ENCODE results near the gene GTF2F2. TPM values are rescaled to one million over a fixed set of nuclear protein-coding genes. Genes with fewer than 3 reads are reported as not detected.
"Not testable (repeated sequence)": the region's sequence is repeated elsewhere in the genome, so short reads cannot be mapped to it uniquely, and the experiment has no call there.

Gene GTF2F2
- total RNA-seq, 1 experiment from 2014 or later = 37.8 TPM

DNA sequence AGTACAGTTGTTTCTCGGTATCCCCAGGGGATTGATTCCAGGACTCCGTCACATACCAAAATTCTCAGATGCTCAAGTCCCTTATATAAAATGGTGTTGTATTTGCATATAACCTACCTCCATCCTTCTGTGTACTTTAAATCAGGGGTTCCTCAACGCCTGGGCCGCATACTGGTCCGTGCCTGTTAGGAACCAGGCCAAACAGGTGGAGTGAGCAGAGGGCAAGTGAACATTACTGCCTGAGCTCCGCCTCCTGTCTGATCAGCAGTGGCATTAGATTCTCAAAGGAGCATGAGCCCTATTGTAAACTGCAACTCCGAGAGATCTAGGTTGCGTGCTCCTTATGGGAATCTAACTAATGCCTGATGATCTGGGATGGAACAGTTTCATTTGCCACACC, 122.8 kb downstream of the GTF2F2 start:
- no TSS peak for BruUV-seq (replicated peaks)
- Histone ChIP-seq H3K9me3 (ENCODE audit: low read depth, low read length, poor library complexity, severe bottlenecking) (no peaks in the 10 kb centered on the region), H3K27me3 (replicated peaks; ENCODE audit: insufficient read depth, low read depth, low read length, poor library complexity) (no peaks in the 10 kb centered on the region), H3K4me1 (ENCODE audit: insufficient read depth, low read length, poor library complexity, severe bottlenecking) (peaks cover 21% of the 10 kb centered on the region), H3K27ac (ENCODE audit: low read depth, low read length, poor library complexity, severe bottlenecking) (no peak overlapping the region), H3K36me3 (ENCODE audit: insufficient read depth, low read length, poor library complexity, severe bottlenecking) (no peaks in the 10 kb centered on the region), H3K4me3 (ENCODE audit: low read depth, low read length, poor library complexity, severe bottlenecking) (no peak overlapping the region)
- CTCF ChIA-PET = no interaction called here
- DNase-seq (ENCODE audit: low spot score) = no peak
- intact Hi-C loops (cut with micrococcal nuclease; ENCODE audit: unreplicated experiment) = no loop called here
- POLR2A ChIA-PET (ENCODE audit: low non-redundant PET) = no interaction called here
- TF ChIP-seq, protein P1, sequence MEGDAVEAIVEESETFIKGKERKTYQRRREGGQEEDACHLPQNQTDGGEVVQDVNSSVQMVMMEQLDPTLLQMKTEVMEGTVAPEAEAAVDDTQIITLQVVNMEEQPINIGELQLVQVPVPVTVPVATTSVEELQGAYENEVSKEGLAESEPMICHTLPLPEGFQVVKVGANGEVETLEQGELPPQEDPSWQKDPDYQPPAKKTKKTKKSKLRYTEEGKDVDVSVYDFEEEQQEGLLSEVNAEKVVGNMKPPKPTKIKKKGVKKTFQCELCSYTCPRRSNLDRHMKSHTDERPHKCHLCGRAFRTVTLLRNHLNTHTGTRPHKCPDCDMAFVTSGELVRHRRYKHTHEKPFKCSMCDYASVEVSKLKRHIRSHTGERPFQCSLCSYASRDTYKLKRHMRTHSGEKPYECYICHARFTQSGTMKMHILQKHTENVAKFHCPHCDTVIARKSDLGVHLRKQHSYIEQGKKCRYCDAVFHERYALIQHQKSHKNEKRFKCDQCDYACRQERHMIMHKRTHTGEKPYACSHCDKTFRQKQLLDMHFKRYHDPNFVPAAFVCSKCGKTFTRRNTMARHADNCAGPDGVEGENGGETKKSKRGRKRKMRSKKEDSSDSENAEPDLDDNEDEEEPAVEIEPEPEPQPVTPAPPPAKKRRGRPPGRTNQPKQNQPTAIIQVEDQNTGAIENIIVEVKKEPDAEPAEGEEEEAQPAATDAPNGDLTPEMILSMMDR (conservative IDR thresholded peaks at IDR 0.05; ENCODE audit: low read depth, low read length) = no peak
- no peak for TF ChIP-seq EZH2 (IDR thresholded peaks at IDR 0.05; ENCODE audit: borderline replicate concordance, low read depth, low read length, poor library complexity, severe bottlenecking)

DNA sequence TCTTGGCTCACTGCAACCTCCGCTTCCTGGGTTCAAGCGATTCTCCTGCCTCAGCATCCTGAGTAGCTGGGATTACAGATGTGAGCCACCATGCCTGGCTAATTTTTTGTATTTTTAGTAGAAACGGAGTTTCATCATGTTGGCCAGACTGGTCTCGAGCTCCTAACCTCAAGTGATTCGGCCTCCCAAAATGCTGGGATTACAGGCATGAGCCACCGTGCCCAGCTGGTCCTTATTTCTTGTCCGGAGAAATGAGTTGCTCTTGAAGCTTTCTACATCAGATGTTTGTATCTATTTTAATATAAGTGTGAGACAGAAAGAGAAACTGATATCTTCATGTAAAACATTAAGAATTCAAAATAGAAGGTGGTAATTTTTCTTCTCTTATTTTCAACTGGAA, 124.4 kb downstream of the GTF2F2 start:
- H3K27ac ChIP-seq (ENCODE audit: low read depth, low read length, poor library complexity, severe bottlenecking); H3K27me3 ChIP-seq (replicated peaks; ENCODE audit: insufficient read depth, low read depth, low read length, poor library complexity); H3K36me3 ChIP-seq (ENCODE audit: insufficient read depth, low read length, poor library complexity, severe bottlenecking); H3K4me3 ChIP-seq (ENCODE audit: low read depth, low read length, poor library complexity, severe bottlenecking); BruUV-seq (replicated peaks); H3K9me3 ChIP-seq (ENCODE audit: low read depth, low read length, poor library complexity, severe bottlenecking); intact Hi-C loops (cut with micrococcal nuclease; ENCODE audit: unreplicated experiment); POLR2A ChIA-PET (ENCODE audit: low non-redundant PET); DNase-seq (ENCODE audit: low spot score); CTCF ChIA-PET: not testable (repeated sequence)
- H3K4me1 ChIP-seq (ENCODE audit: insufficient read depth, low read length, poor library complexity, severe bottlenecking) = peaks cover 21% of the 10 kb centered on the region

DNA sequence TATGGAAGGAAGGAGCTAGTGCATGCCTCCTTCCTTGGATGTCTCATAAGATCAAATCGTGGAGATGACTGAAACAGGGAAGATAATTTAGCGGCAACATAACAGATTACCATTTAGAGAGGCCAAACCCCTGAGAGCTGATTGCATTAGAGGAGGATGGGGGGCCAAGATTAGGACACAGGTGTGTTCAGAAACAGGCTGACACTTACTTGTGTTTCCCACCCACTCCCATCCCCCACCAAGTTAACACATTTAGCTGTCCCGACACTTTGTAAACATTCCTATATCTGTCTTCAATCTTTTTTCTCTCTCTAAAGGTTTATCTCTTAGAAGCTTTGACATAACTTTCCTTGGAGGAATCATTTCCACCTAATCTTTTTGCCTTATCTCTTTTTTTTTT, 129.4 kb downstream of the GTF2F2 start:
- Histone ChIP-seq H3K4me1 (ENCODE audit: insufficient read depth, low read length, poor library complexity, severe bottlenecking) (peaks cover 6% of the 10 kb centered on the region), H3K9me3 (ENCODE audit: low read depth, low read length, poor library complexity, severe bottlenecking) (no peaks in the 10 kb centered on the region), H3K4me3 (ENCODE audit: low read depth, low read length, poor library complexity, severe bottlenecking) (no peak overlapping the region), H3K27ac (ENCODE audit: low read depth, low read length, poor library complexity, severe bottlenecking) (no peak overlapping the region), H3K27me3 (replicated peaks; ENCODE audit: insufficient read depth, low read depth, low read length, poor library complexity) (no peaks in the 10 kb centered on the region), H3K36me3 (ENCODE audit: insufficient read depth, low read length, poor library complexity, severe bottlenecking) (peaks cover 12% of the 10 kb centered on the region)
- intact Hi-C loops (cut with micrococcal nuclease; ENCODE audit: unreplicated experiment) = no loop called here
- ChIA-PET POLR2A (ENCODE audit: low non-redundant PET) (interaction anchor here (0.6 to 0.7 kb wide), 2 partner anchors 51 to 68 kb away, joined by 4 to 5 read pairs; no protein-coding TSS in a partner anchor), CTCF (no interaction called here)
- no TSS peak for BruUV-seq (replicated peaks)
- no peak for DNase-seq (ENCODE audit: low spot score)
- no peak for TF ChIP-seq EZH2 (IDR thresholded peaks at IDR 0.05; ENCODE audit: borderline replicate concordance, low read depth, low read length, poor library complexity, severe bottlenecking)
- TF ChIP-seq, protein P1 (conservative IDR thresholded peaks at IDR 0.05; ENCODE audit: low read depth, low read length) = no peak

DNA sequence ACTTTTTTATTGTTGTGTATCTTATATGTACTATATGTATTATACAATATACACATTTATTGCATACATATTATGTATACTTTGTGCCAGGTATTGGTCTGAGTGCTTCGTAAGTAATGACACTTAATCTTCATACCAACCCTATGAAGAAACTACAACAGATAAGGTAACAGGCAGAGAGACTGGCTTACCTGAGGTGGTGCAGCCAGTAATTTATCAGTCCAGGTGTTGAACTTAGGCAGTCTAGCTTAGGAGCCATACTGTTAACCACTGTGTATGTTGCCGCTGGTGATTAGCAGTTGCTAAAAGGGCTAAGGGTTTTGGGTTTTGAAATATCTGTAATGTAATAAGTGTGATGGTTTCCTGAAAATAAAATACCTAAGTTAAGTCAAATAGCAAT, 134.1 kb downstream of the GTF2F2 start:
- intact Hi-C loops (cut with micrococcal nuclease; ENCODE audit: unreplicated experiment) = no loop called here
- Histone ChIP-seq H3K4me3 (ENCODE audit: low read depth, low read length, poor library complexity, severe bottlenecking) (no peak overlapping the region), H3K27ac (ENCODE audit: low read depth, low read length, poor library complexity, severe bottlenecking) (no peak overlapping the region), H3K36me3 (ENCODE audit: insufficient read depth, low read length, poor library complexity, severe bottlenecking) (peaks cover 12% of the 10 kb centered on the region), H3K27me3 (replicated peaks; ENCODE audit: insufficient read depth, low read depth, low read length, poor library complexity) (no peaks in the 10 kb centered on the region), H3K4me1 (ENCODE audit: insufficient read depth, low read length, poor library complexity, severe bottlenecking) (peaks cover 24% of the 10 kb centered on the region), H3K9me3 (ENCODE audit: low read depth, low read length, poor library complexity, severe bottlenecking) (no peaks in the 10 kb centered on the region)
- no peak for DNase-seq (ENCODE audit: low spot score)
- CTCF ChIA-PET = no interaction called here
- BruUV-seq (replicated peaks) = no TSS peak
- TF ChIP-seq, protein P1 (conservative IDR thresholded peaks at IDR 0.05; ENCODE audit: low read depth, low read length) = no peak
- no peak for TF ChIP-seq EZH2 (IDR thresholded peaks at IDR 0.05; ENCODE audit: borderline replicate concordance, low read depth, low read length, poor library complexity, severe bottlenecking)
- POLR2A ChIA-PET (ENCODE audit: low non-redundant PET) = no interaction called here
